Measurements from ENCODE around the gene INSL6. TPM values are rescaled to one million over a fixed set of nuclear protein-coding genes. Genes with fewer than 3 reads are reported as not detected.

INSL6 gene
- total RNA-seq, 1 experiment from 2014 or later = not detected

GRCh38 chr9:5188060-5188984 is 2.9 kb upstream of the INSL6 start:
- H3K27ac Mint-ChIP-seq = no peak overlapping the region; a peak in 1 of 7 replicates
- no peaks in the 10 kb centered on the region for H4K20me1 ChIP-seq (ENCODE audit: control insufficient read depth, insufficient read depth, insufficient read length)

More at GRCh38 chr9:5188060-5188984, 2.9 kb upstream of the INSL6 start:
- H2BK5ac ChIP-seq (ENCODE audit: insufficient read length, low read length) = no peak overlapping the region
- no peak overlapping the region for H4K5ac ChIP-seq (ENCODE audit: insufficient read length, low read depth, low read length)
- no peak overlapping the region for H4K8ac ChIP-seq (replicated peaks; ENCODE audit: insufficient read length, low read depth, low read length)
- H2BK12ac ChIP-seq (ENCODE audit: insufficient read length, low read depth, low read length) = no peak overlapping the region
- H2BK120ac ChIP-seq (ENCODE audit: low read depth, low read length, poor library complexity, severe bottlenecking) = no peak overlapping the region
- H3K23ac ChIP-seq (ENCODE audit: insufficient read length, low read depth, low read length) = no peak overlapping the region
- Mint-ChIP-seq H3K9me3 (no peaks in the 10 kb centered on the region), H3K4me3 (no peak overlapping the region), H3K4me1 (peaks cover 5 to 6% of the 10 kb centered on the region in 2 experiments), H3K36me3 (ENCODE audit: insufficient read depth in 1 of 3, low read depth in 3 of 3) (no peaks in the 10 kb centered on the region), H3K27me3 (ENCODE audit: low read depth) (no peaks in the 10 kb centered on the region)
- no peak overlapping the region for H3K14ac ChIP-seq (ENCODE audit: insufficient read depth, low read length)
- no peak overlapping the region for H3K4ac ChIP-seq (ENCODE audit: low read depth, low read length)
- H4K91ac ChIP-seq (ENCODE audit: insufficient read length, low read depth, low read length) = no peak overlapping the region
- no peak overlapping the region for H3K4me2 ChIP-seq (ENCODE audit: insufficient read depth, insufficient read length, low read length)
- no peak overlapping the region for H2BK20ac ChIP-seq (ENCODE audit: low read depth, low read length, poor library complexity, severe bottlenecking)
- H3K79me2 ChIP-seq (ENCODE audit: insufficient read depth, low read length) = no peaks in the 10 kb centered on the region
- TF ChIP-seq CTCF (conservative IDR thresholded peaks at IDR 0.05) = no peak
- no peak overlapping the region for H3K9ac ChIP-seq (ENCODE audit: extremely low read depth, insufficient read length, low read length)
- H2BK15ac ChIP-seq (ENCODE audit: low read depth, low read length) = no peak overlapping the region
- H3K4me1 ChIP-seq (ENCODE audit: insufficient read depth, low read length) = no peaks in the 10 kb centered on the region
- no peak overlapping the region for H2AK5ac ChIP-seq (ENCODE audit: insufficient read length, low read length)
- no peak overlapping the region for H3K56ac ChIP-seq (ENCODE audit: insufficient read length, low read depth, low read length)
- H3K9me3 ChIP-seq (ENCODE audit: control insufficient read depth, low read depth, low read length) = no peaks in the 10 kb centered on the region
- no peak overlapping the region for H2AFZ ChIP-seq (ENCODE audit: low read length)
- no peak overlapping the region for H3K27ac ChIP-seq (ENCODE audit: insufficient read length, low read depth, low read length)
- H3T11ph ChIP-seq (ENCODE audit: low read length) = no peak overlapping the region
- no CpG with 5 or more reads among the region's 10 CpGs for WGBS (ENCODE audit: extremely low coverage, insufficient read length, low lambda C conversion rate)
- no peak overlapping the region for H3K18ac ChIP-seq (ENCODE audit: insufficient read length, low read depth, low read length)
- DNase-seq = no peak
- H3K79me1 ChIP-seq (ENCODE audit: insufficient read depth, low read depth, low read length, poor library complexity, severe bottlenecking) = no peaks in the 10 kb centered on the region
- H3K23me2 ChIP-seq (ENCODE audit: insufficient read length, low read depth, low read length, poor library complexity, severe bottlenecking) = no peaks in the 10 kb centered on the region
- H3K27me3 ChIP-seq (ENCODE audit: insufficient read depth, low read length) = no peaks in the 10 kb centered on the region

All from H9 (cell line).